RWPE2 (cell line): ENCODE measurements around the gene SLC4A5.
A peak's percentile ranks its signal among the peaks of the same experiment; 100 is the strongest.
"Not testable (repeated sequence)": the region's sequence is repeated elsewhere in the genome, so short reads cannot be mapped to it uniquely, and the experiment has no call there.

Experiments used
- ATAC-seq: fragments of 200-7000 bp; cut with Tn5 transposase; 3 replicates; pipeline ENCODE4 v1.9.1; 2021; ENCODE audit warnings: low read depth
- DNase-seq: peaks from one replicate; pipeline ENCODE4 v3.0.0-alpha.2; 2020; ENCODE audit warnings: low spot score
- H3K27ac ChIP-seq: fragments of 450-650 bp; 2 replicates; pipeline ENCODE4 v1.5.1; 2017; ENCODE audit warnings: mild to moderate bottlenecking; ENCODE audit not compliant: poor library complexity, severe bottlenecking
- H3K27me3 ChIP-seq: fragments of 250-450 bp; sonication (Bioruptor Pico); 2 replicates; pipeline ENCODE4 v1.5.1; 2021; ENCODE audit warnings: mild to moderate bottlenecking, moderate library complexity; ENCODE audit not compliant: insufficient read depth, poor library complexity, severe bottlenecking
- H3K36me3 ChIP-seq: fragments of 250-450 bp; sonication (Bioruptor Pico); 2 replicates; pipeline ENCODE4 v1.5.1; 2020; ENCODE audit warnings: low read depth, mild to moderate bottlenecking, moderate library complexity
- H3K4me1 ChIP-seq: fragments of 250-450 bp; sonication (Bioruptor Pico); 2 replicates; pipeline ENCODE4 v1.5.1; 2021; ENCODE audit warnings: mild to moderate bottlenecking, moderate library complexity; ENCODE audit not compliant: insufficient read depth, poor library complexity, severe bottlenecking
- H3K4me3 ChIP-seq: fragments of 250-450 bp; sonication (Bioruptor Pico); 2 replicates; pipeline ENCODE4 v1.5.1; 2021; ENCODE audit warnings: mild to moderate bottlenecking, moderate library complexity; ENCODE audit not compliant: severe bottlenecking
- H3K9me3 ChIP-seq: fragments of 250-450 bp; sonication (Bioruptor Pico); 2 replicates; pipeline ENCODE4 v1.5.1; 2021; ENCODE audit warnings: mild to moderate bottlenecking, moderate library complexity; ENCODE audit not compliant: severe bottlenecking
- CTCF ChIP-seq: fragments of 450-650 bp; IDR thresholded peaks from one replicate; pipeline ENCODE4 v1.5.1; 2017; ENCODE audit warnings: mild to moderate bottlenecking, moderate library complexity; ENCODE audit not compliant: poor library complexity, severe bottlenecking

The SLC4A5 gene

GRCh38 chr2:74194799-74195198 is 148.4 kb downstream of the SLC4A5 start:
- no peak for DNase-seq
- H3K4me1 ChIP-seq: peaks cover 6% of the 10 kb centered on the region
- H3K9me3 ChIP-seq: no peaks in the 10 kb centered on the region
- H3K4me3 ChIP-seq: no peak overlapping the region
- no peak for TF ChIP-seq CTCF
- ATAC-seq: no peak
- no peak overlapping the region for H3K27ac ChIP-seq
- H3K36me3 ChIP-seq: peaks cover 7% of the 10 kb centered on the region
- no peaks in the 10 kb centered on the region for H3K27me3 ChIP-seq

GRCh38 chr2:74191596-74192380 is 151.4 kb downstream of the SLC4A5 start:
- no peak overlapping the region for H3K27ac ChIP-seq
- H3K4me3 ChIP-seq: no peak overlapping the region
- H3K27me3 ChIP-seq: no peaks in the 10 kb centered on the region
- ATAC-seq (no peak), DNase-seq (no peak)
- peaks cover 20% of the 10 kb centered on the region for H3K4me1 ChIP-seq
- no peak for TF ChIP-seq CTCF
- no peaks in the 10 kb centered on the region for H3K36me3 ChIP-seq
- no peaks in the 10 kb centered on the region for H3K9me3 ChIP-seq

- Histone ChIP-seq H3K4me1 (peaks cover 20% of the 10 kb centered on the region), H3K27me3 (no peaks in the 10 kb centered on the region), H3K9me3 (no peaks in the 10 kb centered on the region), H3K36me3 (no peaks in the 10 kb centered on the region), H3K27ac (peak overlapping the region; percentile 76), H3K4me3 (no peak overlapping the region)
- ATAC-seq (no peak), DNase-seq (no peak)
- TF ChIP-seq CTCF: no peak
These were observed 154.5 kb downstream of the SLC4A5 start for GRCh38 chr2:74188696-74189095.

GRCh38 chr2:74188018-74188601 is 155.1 kb downstream of the SLC4A5 start:
- ATAC-seq (peak; percentile 99), DNase-seq (peak; percentile 95)
- peaks cover 20% of the 10 kb centered on the region for H3K4me1 ChIP-seq
- no peak for TF ChIP-seq CTCF
- H3K4me3 ChIP-seq: no peak overlapping the region
- H3K27ac ChIP-seq: peak overlapping the region; percentile 76
- H3K36me3 ChIP-seq: no peaks in the 10 kb centered on the region
- H3K27me3 ChIP-seq: no peaks in the 10 kb centered on the region
- H3K9me3 ChIP-seq: no peaks in the 10 kb centered on the region

- not testable (repeated sequence) for H3K36me3 ChIP-seq, DNase-seq, H3K9me3 ChIP-seq, H3K27me3 ChIP-seq, H3K4me3 ChIP-seq, H3K27ac ChIP-seq, ATAC-seq
- peaks cover 20% of the 10 kb centered on the region for H3K4me1 ChIP-seq
These were observed 156.5 kb downstream of the SLC4A5 start for GRCh38 chr2:74186706-74187105.
